DMS153 (cell line): Measurements from ENCODE around the gene WWOX.

Experiments
- DNase-seq: peaks from one replicate; lab custom pipeline; 2025; lab: John Stamatoyannopoulos, UW

Gene WWOX

GRCh38 chr16:78659216-78659615 is 559.8 kb downstream of the WWOX start:
- no peak for DNase-seq

- DNase-seq, result peak; percentile 71
These were observed 560.3 kb downstream of the WWOX start for GRCh38 chr16:78659668-78660217.

DNA sequence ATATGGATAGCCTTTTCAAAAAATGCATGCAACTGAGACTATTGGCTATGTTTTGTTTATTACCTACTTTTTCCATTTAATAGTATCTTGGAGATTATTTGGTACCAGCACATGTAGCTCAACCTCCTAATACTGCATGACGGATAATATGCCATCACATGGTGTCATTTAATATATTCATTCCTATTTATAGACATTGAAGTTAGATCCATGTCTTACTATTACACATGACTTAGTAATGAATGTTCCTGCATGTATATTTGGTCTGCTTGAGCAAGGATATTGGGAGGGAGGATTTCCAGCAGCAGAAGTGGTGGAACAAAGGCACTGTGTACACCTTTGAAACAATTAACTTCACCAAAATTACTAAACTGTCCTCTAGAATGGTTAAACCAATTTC is 561.3 kb downstream of the WWOX start:
- DNase-seq, result no peak

DNA sequence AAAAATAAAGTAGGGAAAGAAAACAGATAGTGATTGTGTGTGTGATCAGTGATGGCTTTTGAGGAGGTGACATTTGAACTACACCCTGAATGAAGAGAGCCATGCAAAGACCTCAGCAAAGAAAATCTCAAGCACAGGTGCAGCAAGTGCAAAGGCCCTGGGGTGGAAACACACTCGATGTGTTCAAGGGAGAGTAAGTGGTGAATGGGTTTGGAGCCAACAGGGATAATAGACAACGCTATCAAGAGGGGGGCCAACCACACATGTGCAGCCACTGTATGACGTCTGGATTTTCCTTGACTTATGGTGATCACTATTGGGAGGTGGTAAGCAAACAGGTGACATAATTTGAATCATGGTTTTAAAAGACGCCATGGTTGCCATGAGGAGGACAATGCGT is 564.2 kb downstream of the WWOX start:
- no peak for DNase-seq

GRCh38 chr16:78664811-78665772 is 565.6 kb downstream of the WWOX start:
- no peak for DNase-seq

GRCh38 chr16:78666318-78666717 is 566.9 kb downstream of the WWOX start:
- no peak for DNase-seq

GRCh38 chr16:78667675-78668074 is 568.2 kb downstream of the WWOX start:
- DNase-seq, result no peak

DNA sequence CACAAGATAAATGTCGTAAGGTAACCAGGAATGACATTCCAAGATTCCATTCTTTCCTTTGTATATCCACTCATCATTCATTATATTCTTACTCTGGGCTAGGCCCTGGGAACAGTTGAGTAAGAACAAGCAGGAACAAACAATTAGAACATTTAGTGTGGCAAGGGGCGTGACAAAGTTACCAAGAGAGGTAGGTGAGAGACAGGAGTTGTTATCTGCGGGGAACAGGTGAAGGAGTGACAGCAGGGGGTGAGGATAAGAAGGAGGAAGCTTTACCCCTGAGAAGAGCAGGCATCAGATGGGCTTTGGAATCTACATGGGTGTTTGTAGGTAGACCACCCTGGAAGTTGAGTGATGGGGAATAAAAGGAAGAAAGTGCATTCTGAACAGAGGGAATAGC is 568.9 kb downstream of the WWOX start:
- no peak for DNase-seq

- DNase-seq, result no peak
These were observed 570.5 kb downstream of the WWOX start for GRCh38 chr16:78669994-78670393.

GRCh38 chr16:78672779-78673556 is 573.5 kb downstream of the WWOX start:
- no peak for DNase-seq

DNA sequence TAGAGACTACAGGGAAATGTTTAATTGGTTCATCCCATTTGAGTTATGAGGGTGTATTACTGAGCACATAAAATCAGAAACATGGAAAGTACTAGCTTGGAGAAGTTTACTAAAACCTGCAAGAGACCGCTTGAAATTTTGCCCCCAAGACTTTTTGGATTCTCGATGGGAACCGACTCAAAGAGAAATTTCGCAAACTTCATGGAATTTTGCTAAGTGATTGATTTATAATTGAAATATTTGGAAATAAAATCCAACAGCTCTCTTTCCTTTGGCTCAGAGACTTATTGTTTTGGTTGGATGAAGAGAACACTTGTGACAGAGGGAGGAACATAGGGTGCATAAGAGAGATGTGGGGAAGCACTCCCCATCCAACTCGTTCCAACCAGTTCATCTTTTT is 574.4 kb downstream of the WWOX start:
- no peak for DNase-seq

GRCh38 chr16:78675312-78675711 is 575.9 kb downstream of the WWOX start:
- no peak for DNase-seq

DNA sequence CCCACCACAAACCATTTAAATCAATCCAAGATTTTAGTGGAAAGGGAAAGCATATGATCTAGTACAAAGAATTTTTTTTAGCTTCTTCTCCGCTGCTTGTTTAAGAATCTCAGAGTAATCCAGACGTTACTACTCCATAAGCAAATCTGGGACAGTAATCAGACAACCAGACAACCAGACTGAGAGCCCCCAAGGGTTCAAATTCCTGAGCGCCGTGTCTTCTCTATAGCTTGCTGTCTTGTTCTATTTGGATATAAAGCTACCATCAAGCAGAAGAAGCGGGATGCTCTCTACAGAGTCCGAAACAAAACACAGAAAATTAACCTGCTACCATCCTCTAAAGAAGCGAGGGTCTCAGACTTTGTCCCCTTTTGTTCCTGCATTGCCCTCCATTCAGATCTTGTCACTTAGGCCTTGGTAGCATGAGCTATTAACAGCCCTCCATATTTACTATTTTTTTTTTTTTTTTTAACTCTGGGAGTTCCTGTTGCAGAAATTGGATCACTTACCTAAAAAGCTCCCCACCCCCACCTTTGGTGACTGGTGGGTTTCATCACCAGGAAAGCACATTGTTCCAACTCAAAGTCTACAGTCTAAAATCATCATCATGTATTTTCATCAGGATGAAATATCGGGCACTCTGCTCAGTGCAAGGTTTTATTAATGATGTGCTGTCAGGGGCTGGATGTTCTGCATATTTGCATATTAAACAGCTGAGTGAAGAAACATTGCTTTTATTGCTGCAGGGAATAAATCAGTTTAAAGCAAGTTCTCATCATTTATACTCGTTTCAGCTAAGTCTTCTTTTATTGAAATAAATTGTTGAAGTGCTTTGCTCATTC is 576.7 kb downstream of the WWOX start:
- no peak for DNase-seq

DNA sequence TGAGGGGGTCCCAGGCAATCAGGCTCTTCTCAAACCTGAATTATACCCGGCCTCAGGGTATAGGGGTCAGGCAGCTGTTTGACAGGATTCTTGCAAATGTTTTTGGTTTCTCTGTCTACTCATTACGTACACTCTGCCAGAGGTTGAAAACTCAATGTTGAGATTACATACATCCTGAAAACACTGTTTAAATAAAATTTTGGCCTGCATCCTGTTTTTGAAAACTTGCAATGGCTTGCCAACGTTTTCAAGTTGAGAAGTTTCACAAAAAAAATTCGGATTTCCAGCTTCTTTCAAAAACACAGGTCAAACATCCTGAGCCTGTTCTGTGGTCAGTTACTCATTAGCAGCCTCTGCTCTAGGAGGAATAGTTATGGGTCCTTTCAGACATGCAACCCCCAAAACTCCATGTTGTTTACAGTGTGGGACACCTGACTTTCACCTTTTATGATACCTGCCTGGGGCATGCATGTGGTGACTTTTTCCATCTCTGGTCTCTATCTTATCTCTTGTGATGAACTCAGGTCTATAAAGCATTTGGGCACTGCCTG is 577.8 kb downstream of the WWOX start:
- DNase-seq, result no peak

DNA sequence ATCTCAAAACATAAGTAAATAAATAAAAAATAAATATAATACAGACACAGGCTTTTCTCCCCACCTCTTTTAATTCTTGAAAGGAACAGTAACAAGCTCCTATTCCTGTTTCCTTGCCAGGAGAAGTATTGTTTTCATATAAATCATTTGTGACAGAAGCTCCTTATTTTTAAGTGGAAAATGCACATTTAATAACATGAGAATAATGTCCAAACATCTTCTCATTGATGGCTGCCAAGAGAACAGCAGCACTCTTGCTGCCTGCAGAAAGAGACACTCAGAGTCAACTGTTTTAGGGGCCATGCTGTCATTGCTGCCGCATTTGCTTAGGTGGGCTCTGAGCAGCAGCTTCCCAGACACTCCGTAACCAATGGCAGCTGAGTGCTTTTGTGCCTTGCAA is 580.1 kb downstream of the WWOX start:
- DNase-seq, result no peak

DNA sequence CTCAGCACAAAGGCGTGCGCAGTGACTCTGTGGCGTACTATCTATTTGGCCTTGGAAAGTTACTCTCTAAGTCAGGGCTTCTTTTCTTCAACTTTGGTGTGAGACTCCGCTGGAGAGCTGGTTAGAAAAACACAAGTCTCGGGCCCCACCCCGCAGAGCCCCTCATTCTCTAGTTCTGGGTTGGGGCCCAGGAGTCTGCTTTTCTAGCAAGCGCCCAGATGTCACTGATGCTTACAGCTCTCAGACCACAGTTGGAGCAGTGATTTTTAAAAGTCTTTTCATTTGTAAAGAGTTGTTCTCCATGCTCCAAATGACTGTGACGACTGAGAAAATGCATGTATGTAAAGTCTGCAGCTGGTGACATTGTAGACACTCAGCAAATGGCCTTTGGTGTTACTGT is 582.3 kb downstream of the WWOX start:
- DNase-seq, result no peak

GRCh38 chr16:78684030-78684611 is 584.7 kb downstream of the WWOX start:
- no peak for DNase-seq

DNA sequence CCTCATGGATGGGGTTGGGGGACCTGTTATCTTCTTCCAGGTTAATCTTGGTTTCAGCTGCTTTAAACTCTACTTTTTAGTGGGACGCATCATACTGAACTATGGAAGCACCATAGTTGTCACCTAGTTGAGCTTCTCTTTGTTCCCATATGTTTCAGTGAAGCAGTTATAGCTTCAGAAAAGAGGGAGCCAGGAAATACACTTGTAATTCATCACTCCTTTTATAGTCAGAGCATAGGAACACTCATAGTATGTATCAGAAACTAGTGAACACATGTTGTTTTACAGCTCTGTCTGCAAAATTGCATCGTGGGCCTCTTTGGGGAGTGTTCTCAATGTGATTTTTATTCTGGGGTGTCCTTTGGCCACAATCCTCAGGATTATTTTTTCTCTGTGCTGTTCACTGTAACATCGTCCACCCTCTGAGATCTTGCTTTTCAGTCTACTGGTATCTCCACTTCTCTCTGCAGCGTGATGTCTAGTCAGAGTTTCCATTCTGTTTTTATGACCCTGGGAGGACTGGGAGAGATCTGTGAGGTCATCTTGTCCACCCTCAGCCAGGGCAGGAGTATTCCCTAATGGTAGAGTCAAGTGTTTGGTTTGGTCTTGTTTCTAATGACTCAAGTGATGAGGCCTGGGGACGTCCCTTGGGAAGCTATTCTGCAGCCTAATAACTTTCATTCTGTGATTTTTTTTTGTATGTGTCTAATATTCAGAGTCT is 585.4 kb downstream of the WWOX start:
- no peak for DNase-seq

DNA sequence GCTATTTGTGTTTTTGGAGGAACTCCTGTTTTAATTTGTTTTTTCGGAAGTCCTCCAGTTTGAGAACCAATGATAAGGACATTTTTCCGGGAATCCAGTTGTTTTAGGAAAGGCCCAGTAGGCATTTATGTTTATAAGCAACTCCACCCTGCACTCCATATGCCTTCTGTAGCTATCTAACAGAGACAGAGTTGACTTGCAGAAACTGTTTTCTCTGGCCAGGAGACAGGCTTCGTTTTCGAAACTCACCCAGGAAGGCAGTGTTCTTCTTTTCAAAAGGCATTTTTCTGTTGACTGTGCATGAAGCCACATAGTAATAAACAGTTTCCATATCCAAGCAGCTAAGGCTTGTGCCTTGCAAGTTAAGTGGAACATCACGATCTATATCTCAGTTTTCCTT is 587.1 kb downstream of the WWOX start:
- no peak for DNase-seq

GRCh38 chr16:78689028-78689427 is 589.6 kb downstream of the WWOX start:
- DNase-seq, result peak; percentile 25

DNA sequence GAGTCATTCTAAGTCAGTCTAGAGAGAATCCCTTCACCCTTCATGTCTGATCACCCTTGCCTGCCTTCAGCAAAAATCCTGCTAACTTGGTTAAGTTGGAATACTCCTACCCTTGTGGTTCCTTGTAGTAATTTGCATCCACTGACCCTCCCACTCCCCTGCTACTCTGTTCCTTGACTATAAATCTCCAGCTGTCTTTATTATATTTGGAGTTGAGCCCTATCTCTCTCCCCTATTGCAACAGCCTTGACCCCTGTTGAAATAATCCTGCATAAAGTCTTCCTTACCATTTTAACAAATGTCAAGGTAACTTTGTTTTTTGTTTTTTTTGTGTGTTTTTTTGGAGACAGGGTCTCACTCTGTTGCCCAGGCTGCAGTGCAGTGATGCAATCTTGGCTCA is 590.1 kb downstream of the WWOX start:
- no peak for DNase-seq
